H1 (cell line): ENCODE measurements around the gene KLHL17. TPM values are rescaled to one million over a fixed set of nuclear protein-coding genes. Genes with fewer than 3 reads are reported as not detected.

Source experiments
- CBX5 ChIP-seq: fragments of 300-800, 300-1000 bp; sonication (generic); IDR thresholded peaks from 2 replicates; pipeline ENCODE4 v1.7.1; 2016; ENCODE audit warnings: antibody characterized with exemption, low read length, low read depth
- CHD7 ChIP-seq: fragments of 300-600 bp; sonication (generic); IDR thresholded peaks from 2 replicates; pipeline ENCODE4 v1.7.1; 2012; ENCODE audit warnings: low read length, moderate library complexity, mild to moderate bottlenecking, inconsistent platforms; ENCODE audit not compliant: insufficient replicate concordance
- EP300 ChIP-seq, 2 experiments: IDR thresholded peaks; 1 replicate in 1 of 2; 2 replicates in 1 of 2; pipeline ENCODE4 v1.6.1; 2011 to 2012; ENCODE audit warnings: low read depth in 2 of 2, low read length in 2 of 2, mild to moderate bottlenecking in 2 of 2, borderline replicate concordance in 1 of 2, inconsistent platforms in 1 of 2, moderate library complexity in 1 of 2
- JUN ChIP-seq: IDR thresholded peaks from 2 replicates; pipeline ENCODE4 v1.6.1; 2011; ENCODE audit warnings: low read depth, mild to moderate bottlenecking, improper control_type of control experiment, low read length
- KDM1A ChIP-seq: fragments of 200-600, 300-600 bp; sonication (generic); IDR thresholded peaks from 2 replicates; pipeline ENCODE4 v1.7.1; 2016; ENCODE audit warnings: mild to moderate bottlenecking, low read length, borderline replicate concordance
- SAP30 ChIP-seq: fragments of 300-600 bp; sonication (generic); IDR thresholded peaks from 2 replicates; pipeline ENCODE4 v1.7.1; 2012; ENCODE audit warnings: low read length, moderate library complexity, mild to moderate bottlenecking, inconsistent platforms; ENCODE audit not compliant: insufficient read depth, insufficient replicate concordance
- USF2 ChIP-seq: IDR thresholded peaks from 2 replicates; pipeline ENCODE4 v1.6.1; 2011; ENCODE audit warnings: low read length, improper control_type of control experiment
- polyA plus RNA-seq, 7 experiments: library from polyadenylated mRNA; depleted of rRNA in 3 of 7; stranded (reverse) in 5 of 7; unstranded in 2 of 7; fragments of >200 nt in 5 of 7; fragments of 200-250 nt in 2 of 7; gene quantifications; 1 replicate in 5 of 7; 2 replicates in 1 of 7; 4 replicates in 1 of 7; pipeline versions ENCODE4 v1.2.1 to v1.2.3, GENCODE V29; 2011 to 2013; ENCODE audit warnings: missing spikeins in 2 of 7, mixed read lengths in 2 of 7
- total RNA-seq: library from RNA; stranded (reverse); fragmentation: NEBNext Ultra II Directional; extraction: Animal tissue kit (Norgen Biotek cat#: 25700); gene quantifications from 2 replicates; pipeline ENCODE4 v1.2.1, GENCODE V29; 2021

KLHL17 gene
- total and polyA plus RNA-seq, 2 of the 8 experiments (the other 6 are each of a cell fraction or from before 2014, with no cell fraction given) = 32.6 to 36.1 TPM

GRCh38 chr1:944341-945325 lies 15.8 kb upstream of the KLHL17 start (continued):
- TF ChIP-seq CHD7 = no peak
- no peak for TF ChIP-seq USF2
- no peak for TF ChIP-seq EP300 (IDR thresholded peaks at IDR 0.05; ENCODE audit: borderline replicate concordance in 1 of 2, low read depth in 2 of 2, low read length in 2 of 2)
- no peak for TF ChIP-seq CBX5
- TF ChIP-seq JUN = no peak
- TF ChIP-seq KDM1A = no peak
- no peak for TF ChIP-seq SAP30
